ENCODE measurements around the gene EIF3L. TPM values are rescaled to one million over a fixed set of nuclear protein-coding genes. Genes with fewer than 3 reads are reported as not detected.

EIF3L gene
- total and polyA plus RNA-seq, 2 donors (not counting 1 experiment from before 2014, with no cell fraction given): 288 to 515 TPM

DNA sequence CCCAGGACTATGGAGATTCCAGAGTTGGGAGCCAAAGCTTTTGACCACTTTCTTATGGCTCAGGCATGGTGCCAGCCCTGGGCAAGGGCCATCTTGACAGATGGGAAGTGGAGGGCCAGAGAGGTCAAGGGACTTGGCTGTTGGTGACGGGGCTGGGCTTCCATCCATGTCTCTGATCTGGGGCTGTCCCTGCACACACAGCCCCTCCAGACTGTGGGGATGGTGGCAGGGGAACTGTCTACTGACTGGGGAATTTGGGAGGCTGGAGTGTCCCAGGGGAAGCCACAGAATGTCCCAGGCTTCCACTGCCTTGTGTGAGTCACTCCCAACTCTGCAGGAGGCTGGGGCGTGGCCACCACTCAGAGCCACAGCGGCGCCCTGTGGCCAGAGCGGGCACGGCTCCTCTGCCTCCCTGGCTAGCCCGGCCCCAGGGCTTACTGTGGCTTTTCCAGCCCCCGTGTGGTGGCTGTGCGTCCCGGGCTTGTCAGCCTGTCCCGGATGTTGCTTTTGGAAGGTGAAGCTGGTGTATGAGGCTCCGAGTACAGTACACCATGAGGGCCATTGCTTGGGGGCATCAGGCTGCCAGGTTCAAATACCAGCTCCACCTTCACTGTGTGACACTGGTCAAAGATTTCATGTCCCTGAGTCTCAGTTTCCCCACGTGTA is 84.6 kb downstream of the EIF3L start:
- peak overlapping the region; percentile 71 for H3K27ac ChIP-seq (ENCODE audit: insufficient read depth, low read length)
- H4K20me1 ChIP-seq (ENCODE audit: control insufficient read depth, extremely low read depth, insufficient read depth, low read length): no peaks in the 10 kb centered on the region
- peak overlapping the region; percentile 20 for H3K9ac ChIP-seq (ENCODE audit: insufficient read depth, low read length)
- H3K9me3 ChIP-seq (ENCODE audit: control insufficient read depth, insufficient read depth, low read depth, low read length): no peaks in the 10 kb centered on the region
- no peak overlapping the region for H2AFZ ChIP-seq (ENCODE audit: low read length)
- peaks cover 24% of the 10 kb centered on the region for H3K4me1 ChIP-seq (ENCODE audit: control insufficient read depth, extremely low read depth, insufficient read depth, low read length)
- H3K4me2 ChIP-seq (ENCODE audit: extremely low read depth, insufficient read depth, low read length): peak overlapping the region; percentile 59
- TF ChIP-seq, protein P1, sequence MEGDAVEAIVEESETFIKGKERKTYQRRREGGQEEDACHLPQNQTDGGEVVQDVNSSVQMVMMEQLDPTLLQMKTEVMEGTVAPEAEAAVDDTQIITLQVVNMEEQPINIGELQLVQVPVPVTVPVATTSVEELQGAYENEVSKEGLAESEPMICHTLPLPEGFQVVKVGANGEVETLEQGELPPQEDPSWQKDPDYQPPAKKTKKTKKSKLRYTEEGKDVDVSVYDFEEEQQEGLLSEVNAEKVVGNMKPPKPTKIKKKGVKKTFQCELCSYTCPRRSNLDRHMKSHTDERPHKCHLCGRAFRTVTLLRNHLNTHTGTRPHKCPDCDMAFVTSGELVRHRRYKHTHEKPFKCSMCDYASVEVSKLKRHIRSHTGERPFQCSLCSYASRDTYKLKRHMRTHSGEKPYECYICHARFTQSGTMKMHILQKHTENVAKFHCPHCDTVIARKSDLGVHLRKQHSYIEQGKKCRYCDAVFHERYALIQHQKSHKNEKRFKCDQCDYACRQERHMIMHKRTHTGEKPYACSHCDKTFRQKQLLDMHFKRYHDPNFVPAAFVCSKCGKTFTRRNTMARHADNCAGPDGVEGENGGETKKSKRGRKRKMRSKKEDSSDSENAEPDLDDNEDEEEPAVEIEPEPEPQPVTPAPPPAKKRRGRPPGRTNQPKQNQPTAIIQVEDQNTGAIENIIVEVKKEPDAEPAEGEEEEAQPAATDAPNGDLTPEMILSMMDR (conservative IDR thresholded peaks at IDR 0.05 in 1 of 2, IDR thresholded peaks at IDR 0.05 in 1 of 2; ENCODE audit: low read depth in 1 of 2, low read length in 2 of 2): peak; percentile 94 to 96
- no peak for TF ChIP-seq EZH2 (IDR thresholded peaks at IDR 0.05; ENCODE audit: low read length, missing control alignments)
- DNase-seq (ENCODE audit: low read depth in 2 of 2): peak; percentile 87 to 89
- H3K79me2 ChIP-seq (ENCODE audit: control insufficient read depth, insufficient read depth, low read length): no peaks in the 10 kb centered on the region
- no peak overlapping the region for H3K4me3 ChIP-seq (replicated peaks in 1 of 4; ENCODE audit: control extremely low read depth in 1 of 4, insufficient read depth in 1 of 4, low read depth in 3 of 4, low read length in 4 of 4)
- H3K27me3 ChIP-seq (ENCODE audit: control insufficient read depth, insufficient read depth, low read length): no peaks in the 10 kb centered on the region
- peaks cover 37% of the 10 kb centered on the region for H3K36me3 ChIP-seq (ENCODE audit: control insufficient read depth, insufficient read depth, low read length)

Other genes starting within 250 kb of the EIF3L start
- gene GGA1, start 240.6 kb upstream of the EIF3L start, total RNA-seq: 24.7 and 27.9 TPM in 2 replicates
- 18.0 and 23.1 TPM in 2 replicates for gene GGA1, start 240.6 kb upstream of the EIF3L start, polyA plus RNA-seq
- gene SH3BP1, start 209.8 kb upstream of the EIF3L start, total RNA-seq: 3.1 and 6.2 TPM in 2 replicates
- 2.9 and 5.5 TPM in 2 replicates for gene SH3BP1, start 209.8 kb upstream of the EIF3L start, polyA plus RNA-seq
- 4.0 and 5.1 TPM in 2 replicates for gene PDXP, start 190.7 kb upstream of the EIF3L start, total RNA-seq
- gene PDXP, start 190.7 kb upstream of the EIF3L start, polyA plus RNA-seq: 7.9 and 14.7 TPM in 2 replicates
- gene LGALS1, start 173.8 kb upstream of the EIF3L start, total RNA-seq: 6,362 and 11,230 TPM in 2 replicates
- 5,090 and 5,801 TPM in 2 replicates for gene LGALS1, start 173.8 kb upstream of the EIF3L start, polyA plus RNA-seq
- gene NOL12, start 163.1 kb upstream of the EIF3L start, total RNA-seq: 12.1 and 15.4 TPM in 2 replicates
- gene NOL12, start 163.1 kb upstream of the EIF3L start, polyA plus RNA-seq: 12.8 and 26.1 TPM in 2 replicates
- 105 and 131 TPM in 2 replicates for gene TRIOBP, start 152.4 kb upstream of the EIF3L start, total RNA-seq
- 32.9 and 35.4 TPM in 2 replicates for gene TRIOBP, start 152.4 kb upstream of the EIF3L start, polyA plus RNA-seq
- gene GCAT, start 41.5 kb upstream of the EIF3L start, total RNA-seq: 7.7 and 11.9 TPM in 2 replicates
- gene GCAT, start 41.5 kb upstream of the EIF3L start, polyA plus RNA-seq: 6.6 and 11.0 TPM in 2 replicates
- gene GALR3, start 26.0 kb upstream of the EIF3L start, total RNA-seq: not detected in 2 replicates
- gene GALR3, start 26.0 kb upstream of the EIF3L start, polyA plus RNA-seq: not detected in 2 replicates
- gene ANKRD54, start 5.1 kb upstream of the EIF3L start, total RNA-seq: 12.1 and 16.2 TPM in 2 replicates
- 13.2 and 13.9 TPM in 2 replicates for gene ANKRD54, start 5.1 kb upstream of the EIF3L start, polyA plus RNA-seq
- 17.2 and 17.7 TPM in 2 replicates for gene MICALL1, start 56.9 kb downstream of the EIF3L start, total RNA-seq
- gene MICALL1, start 56.9 kb downstream of the EIF3L start, polyA plus RNA-seq: 19.5 and 20.1 TPM in 2 replicates
- 0.17 and 0.26 TPM in 2 replicates for gene C22orf23, start 104.2 kb downstream of the EIF3L start, total RNA-seq
- gene C22orf23, start 104.2 kb downstream of the EIF3L start, polyA plus RNA-seq: 0.37 and 0.43 TPM in 2 replicates
- gene POLR2F, start 104.3 kb downstream of the EIF3L start, total RNA-seq: 31.9 and 47.3 TPM in 2 replicates
- gene POLR2F, start 104.3 kb downstream of the EIF3L start, polyA plus RNA-seq: 82.0 and 109 TPM in 2 replicates
- gene SOX10, start 135.1 kb downstream of the EIF3L start, total RNA-seq: not detected in 2 replicates
- gene SOX10, start 135.1 kb downstream of the EIF3L start, polyA plus RNA-seq: not detected in 2 replicates
- 5.9 and 7.8 TPM in 2 replicates for gene PICK1, start 208.0 kb downstream of the EIF3L start, total RNA-seq
- 7.8 and 11.1 TPM in 2 replicates for gene PICK1, start 208.0 kb downstream of the EIF3L start, polyA plus RNA-seq
- gene SLC16A8, start 234.8 kb downstream of the EIF3L start, total RNA-seq: under 0.01 and 0.26 TPM in 2 replicates
- not detected in 2 replicates for gene SLC16A8, start 234.8 kb downstream of the EIF3L start, polyA plus RNA-seq